ENCODE data around the gene MAMDC4.
A peak's percentile ranks its signal among the peaks of the same experiment; 100 is the strongest.
"Not testable (repeated sequence)": the region's sequence is repeated elsewhere in the genome, so short reads cannot be mapped to it uniquely, and the experiment has no call there.

The MAMDC4 gene

GRCh38 chr9:136882109-136882946 lies 30.2 kb downstream of the MAMDC4 start:
- H3K4me3 ChIP-seq (ENCODE audit: low read depth in 1 of 2, low read length in 2 of 2), result no peak overlapping the region
- no peak overlapping the region for H3K9ac ChIP-seq (ENCODE audit: low read length)
- H3K27ac ChIP-seq (ENCODE audit: low read depth, low read length), result peak overlapping the region; percentile 44
- no peaks in the 10 kb centered on the region for H3K27me3 ChIP-seq (ENCODE audit: control insufficient read depth in 1 of 2, insufficient read depth in 2 of 2, low read length in 2 of 2)
- H3K36me3 ChIP-seq (ENCODE audit: insufficient read depth, low read length), result no peaks in the 10 kb centered on the region
- H3K9me3 ChIP-seq (ENCODE audit: low read length), result no peaks in the 10 kb centered on the region
- H3K4me1 ChIP-seq (ENCODE audit: insufficient read depth, low read length), result peaks cover 10% of the 10 kb centered on the region

- H3K9ac ChIP-seq (ENCODE audit: low read length); H3K27ac ChIP-seq (ENCODE audit: low read depth, low read length); H3K9me3 ChIP-seq (ENCODE audit: low read length); H3K4me3 ChIP-seq (ENCODE audit: low read depth in 1 of 2, low read length in 2 of 2); H3K36me3 ChIP-seq (ENCODE audit: insufficient read depth, low read length); H3K27me3 ChIP-seq (ENCODE audit: control insufficient read depth in 1 of 2, insufficient read depth in 2 of 2, low read length in 2 of 2): not testable (repeated sequence)
- peaks cover 13% of the 10 kb centered on the region for H3K4me1 ChIP-seq (ENCODE audit: insufficient read depth, low read length)
Observed at GRCh38 chr9:136882947-136883283, 30.8 kb downstream of the MAMDC4 start.

DNA sequence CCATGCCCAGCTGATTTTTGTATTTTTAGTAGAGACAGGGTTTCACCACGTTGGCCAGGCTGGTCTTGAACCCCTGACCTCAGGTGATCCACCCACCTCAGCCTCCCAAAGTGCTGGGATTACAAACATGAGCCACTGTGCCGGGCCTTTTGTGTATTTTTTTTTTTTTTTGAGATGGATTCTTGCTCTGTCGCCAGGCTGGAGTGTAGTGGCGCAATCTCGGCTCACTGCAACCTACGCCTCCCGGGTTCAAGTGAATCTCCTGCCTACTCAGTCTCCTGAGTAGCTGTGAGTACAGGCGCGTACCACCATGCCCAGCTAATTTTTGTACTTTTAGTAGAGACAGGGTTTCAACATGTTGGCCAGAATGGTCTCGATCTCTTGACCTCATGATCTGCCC lies 31.5 kb downstream of the MAMDC4 start:
- H3K9ac ChIP-seq (ENCODE audit: low read length), result not testable (repeated sequence)

GRCh38 chr9:136885950-136886578 lies 33.9 kb downstream of the MAMDC4 start, which contains the start of gene TRAF2:
TRAF2 (plus strand) TSS chr9:136886516; CDS start chr9:136898741, 12,225 bp downstream.
- H3K4me3 ChIP-seq (ENCODE audit: low read depth in 1 of 2, low read length in 2 of 2), result peak within 1 kb of the TSS; percentile 66 to 71
- H3K4me1 ChIP-seq (ENCODE audit: insufficient read depth, low read length), result peaks cover 13% of the 10 kb centered on the region
- H3K9me3 ChIP-seq (ENCODE audit: low read length), result no peaks in the 10 kb centered on the region
- peak within 1 kb of the TSS; percentile 44 for H3K9ac ChIP-seq (ENCODE audit: low read length)
- H3K27me3 ChIP-seq (ENCODE audit: control insufficient read depth in 1 of 2, insufficient read depth in 2 of 2, low read length in 2 of 2), result no peaks in the 10 kb centered on the region
- peak within 1 kb of the TSS; percentile 70 for H3K27ac ChIP-seq (ENCODE audit: low read depth, low read length)
- no peaks in the 10 kb centered on the region for H3K36me3 ChIP-seq (ENCODE audit: insufficient read depth, low read length)

More for the DNA sequence above, 31.5 kb downstream of the MAMDC4 start:
- peaks cover 13% of the 10 kb centered on the region for H3K4me1 ChIP-seq (ENCODE audit: insufficient read depth, low read length)
- not testable (repeated sequence) for H3K27ac ChIP-seq (ENCODE audit: low read depth, low read length); H3K27me3 ChIP-seq (ENCODE audit: control insufficient read depth in 1 of 2, insufficient read depth in 2 of 2, low read length in 2 of 2); H3K9me3 ChIP-seq (ENCODE audit: low read length); H3K4me3 ChIP-seq (ENCODE audit: low read depth in 1 of 2, low read length in 2 of 2); H3K36me3 ChIP-seq (ENCODE audit: insufficient read depth, low read length)

GRCh38 chr9:136886610-136887597 lies 34.8 kb downstream of the MAMDC4 start:
- H3K9me3 ChIP-seq (ENCODE audit: low read length), result no peaks in the 10 kb centered on the region
- H3K27me3 ChIP-seq (ENCODE audit: control insufficient read depth in 1 of 2, insufficient read depth in 2 of 2, low read length in 2 of 2), result no peaks in the 10 kb centered on the region
- peaks cover 8% of the 10 kb centered on the region for H3K4me1 ChIP-seq (ENCODE audit: insufficient read depth, low read length)
- H3K9ac ChIP-seq (ENCODE audit: low read length), result peak overlapping the region; percentile 44
- peak overlapping the region; percentile 70 for H3K27ac ChIP-seq (ENCODE audit: low read depth, low read length)
- no peaks in the 10 kb centered on the region for H3K36me3 ChIP-seq (ENCODE audit: insufficient read depth, low read length)
- H3K4me3 ChIP-seq (ENCODE audit: low read depth in 1 of 2, low read length in 2 of 2), result peak overlapping the region; percentile 66 to 68

DNA sequence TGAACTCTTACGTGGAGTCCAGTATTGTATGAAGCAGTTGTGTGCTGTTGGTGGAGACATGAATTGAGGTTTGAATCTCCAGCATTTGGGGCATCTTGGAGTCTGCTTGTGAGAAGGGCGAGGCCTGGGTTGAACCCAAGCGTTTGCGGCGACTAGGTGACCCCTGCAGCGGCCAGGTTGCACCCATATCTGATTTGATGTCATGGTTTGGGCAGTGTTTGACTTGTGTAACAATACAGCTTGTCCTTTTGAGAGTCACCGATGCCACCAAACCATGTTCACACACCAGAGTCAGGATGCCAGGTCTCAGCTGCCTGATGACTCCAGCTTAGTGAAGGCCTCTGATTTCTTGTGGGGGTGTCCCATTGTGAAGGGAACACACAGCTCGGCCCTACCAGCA lies 36.3 kb downstream of the MAMDC4 start:
- Histone ChIP-seq H3K9me3 (ENCODE audit: low read length) (no peaks in the 10 kb centered on the region), H3K36me3 (ENCODE audit: insufficient read depth, low read length) (peaks cover 6% of the 10 kb centered on the region), H3K4me3 (ENCODE audit: low read depth in 1 of 2, low read length in 2 of 2) (no peak overlapping the region), H3K27me3 (ENCODE audit: control insufficient read depth in 1 of 2, insufficient read depth in 2 of 2, low read length in 2 of 2) (no peaks in the 10 kb centered on the region), H3K27ac (ENCODE audit: low read depth, low read length) (no peak overlapping the region), H3K9ac (ENCODE audit: low read length) (no peak overlapping the region), H3K4me1 (ENCODE audit: insufficient read depth, low read length) (peaks cover 5% of the 10 kb centered on the region)

DNA sequence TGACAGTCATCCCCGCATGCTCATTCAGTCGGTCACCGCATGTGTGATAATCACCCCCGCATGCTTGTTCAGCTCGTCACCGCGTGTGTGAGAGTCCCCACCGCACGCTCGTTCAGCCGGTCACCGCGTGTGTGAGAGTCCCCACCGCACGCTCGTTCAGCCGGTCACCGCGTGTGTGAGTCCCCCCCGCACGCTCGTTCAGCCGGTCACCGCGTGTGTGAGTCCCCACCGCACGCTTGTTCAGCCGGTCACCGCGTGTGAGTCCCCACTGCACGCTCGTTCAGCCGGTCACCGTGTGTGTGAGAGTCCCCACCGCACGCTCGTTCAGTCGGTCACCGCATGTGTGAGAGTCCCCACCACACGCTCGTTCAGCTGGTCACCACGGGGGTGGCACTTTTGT lies 37.7 kb downstream of the MAMDC4 start:
- peaks cover 6% of the 10 kb centered on the region for H3K36me3 ChIP-seq (ENCODE audit: insufficient read depth, low read length)
- H3K4me1 ChIP-seq (ENCODE audit: insufficient read depth, low read length), result peaks cover 5% of the 10 kb centered on the region
- H3K27ac ChIP-seq (ENCODE audit: low read depth, low read length), result no peak overlapping the region
- H3K27me3 ChIP-seq (ENCODE audit: control insufficient read depth in 1 of 2, insufficient read depth in 2 of 2, low read length in 2 of 2), result no peaks in the 10 kb centered on the region
- H3K4me3 ChIP-seq (ENCODE audit: low read depth in 1 of 2, low read length in 2 of 2), result no peak overlapping the region
- H3K9ac ChIP-seq (ENCODE audit: low read length), result no peak overlapping the region
- no peaks in the 10 kb centered on the region for H3K9me3 ChIP-seq (ENCODE audit: low read length)

DNA sequence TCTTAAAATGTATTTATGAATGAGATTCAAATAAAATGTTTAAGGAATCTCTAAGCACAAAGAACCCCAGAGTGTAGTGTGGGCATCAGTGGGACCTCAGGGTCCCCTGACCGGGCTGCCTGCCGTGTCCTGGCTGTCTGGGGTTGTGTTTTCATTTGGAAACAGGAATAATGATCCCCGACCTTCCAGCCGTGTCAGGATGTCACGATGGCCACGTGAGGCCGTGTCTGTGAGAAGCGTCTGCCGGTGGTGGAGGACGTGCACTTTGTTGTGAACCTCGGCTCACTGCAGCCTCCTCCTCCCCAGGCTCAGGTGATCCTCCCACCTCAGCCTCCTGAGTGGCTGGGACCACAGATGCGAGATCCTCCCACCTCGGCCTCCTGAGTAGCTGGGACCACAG lies 38.5 kb downstream of the MAMDC4 start:
- Histone ChIP-seq H3K9ac (ENCODE audit: low read length) (no peak overlapping the region), H3K4me3 (ENCODE audit: low read depth in 1 of 2, low read length in 2 of 2) (no peak overlapping the region), H3K4me1 (ENCODE audit: insufficient read depth, low read length) (peaks cover 5% of the 10 kb centered on the region), H3K9me3 (ENCODE audit: low read length) (no peaks in the 10 kb centered on the region), H3K36me3 (ENCODE audit: insufficient read depth, low read length) (peaks cover 6% of the 10 kb centered on the region), H3K27ac (ENCODE audit: low read depth, low read length) (no peak overlapping the region), H3K27me3 (ENCODE audit: control insufficient read depth in 1 of 2, insufficient read depth in 2 of 2, low read length in 2 of 2) (no peaks in the 10 kb centered on the region)

- Histone ChIP-seq H3K4me3 (ENCODE audit: low read depth in 1 of 2, low read length in 2 of 2) (no peak overlapping the region), H3K4me1 (ENCODE audit: insufficient read depth, low read length) (no peaks in the 10 kb centered on the region), H3K36me3 (ENCODE audit: insufficient read depth, low read length) (peaks cover 15% of the 10 kb centered on the region)
Observed at GRCh38 chr9:136896027-136896426, 43.9 kb downstream of the MAMDC4 start.

GRCh38 chr9:136898483-136899100 lies 46.4 kb downstream of the MAMDC4 start:
- Histone ChIP-seq H3K36me3 (ENCODE audit: insufficient read depth, low read length) (peaks cover 8% of the 10 kb centered on the region), H3K27me3 (ENCODE audit: control insufficient read depth in 1 of 2, insufficient read depth in 2 of 2, low read length in 2 of 2) (no peaks in the 10 kb centered on the region), H3K9me3 (ENCODE audit: low read length) (no peaks in the 10 kb centered on the region), H3K9ac (ENCODE audit: low read length) (no peak overlapping the region), H3K27ac (ENCODE audit: low read depth, low read length) (no peak overlapping the region), H3K4me3 (ENCODE audit: low read depth in 1 of 2, low read length in 2 of 2) (no peak overlapping the region), H3K4me1 (ENCODE audit: insufficient read depth, low read length) (peaks cover 20% of the 10 kb centered on the region)

More at GRCh38 chr9:136896027-136896426, 43.9 kb downstream of the MAMDC4 start:
- no peaks in the 10 kb centered on the region for H3K27me3 ChIP-seq (ENCODE audit: control insufficient read depth in 1 of 2, insufficient read depth in 2 of 2, low read length in 2 of 2)
- no peak overlapping the region for H3K27ac ChIP-seq (ENCODE audit: low read depth, low read length)
- H3K9ac ChIP-seq (ENCODE audit: low read length), result no peak overlapping the region
- H3K9me3 ChIP-seq (ENCODE audit: low read length), result no peaks in the 10 kb centered on the region

DNA sequence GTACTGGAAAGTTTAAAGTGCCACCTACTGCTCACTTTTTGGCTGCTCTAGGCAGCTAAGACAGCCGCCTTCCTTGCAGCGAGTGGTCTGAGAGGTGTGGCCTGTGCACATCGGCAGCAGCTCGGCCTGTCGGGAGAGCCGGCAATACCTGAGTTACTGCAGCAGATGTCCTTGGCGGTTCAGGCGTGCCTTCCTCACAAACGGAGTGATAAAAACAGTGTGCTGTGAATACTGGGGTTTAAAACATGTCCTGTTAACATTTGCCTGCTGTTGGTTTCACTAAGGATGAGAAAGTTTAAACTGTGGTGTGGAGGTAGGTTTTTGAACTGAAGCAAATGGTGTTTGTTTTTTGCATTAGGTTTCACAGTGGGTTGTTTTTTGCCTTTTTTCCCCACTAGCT lies 47.0 kb downstream of the MAMDC4 start:
- no peak overlapping the region for H3K4me3 ChIP-seq (ENCODE audit: low read depth in 1 of 2, low read length in 2 of 2)
- peaks cover 8% of the 10 kb centered on the region for H3K36me3 ChIP-seq (ENCODE audit: insufficient read depth, low read length)
- no peaks in the 10 kb centered on the region for H3K9me3 ChIP-seq (ENCODE audit: low read length)
- H3K27ac ChIP-seq (ENCODE audit: low read depth, low read length), result no peak overlapping the region
- no peak overlapping the region for H3K9ac ChIP-seq (ENCODE audit: low read length)
- H3K27me3 ChIP-seq (ENCODE audit: control insufficient read depth in 1 of 2, insufficient read depth in 2 of 2, low read length in 2 of 2), result no peaks in the 10 kb centered on the region
- peaks cover 20% of the 10 kb centered on the region for H3K4me1 ChIP-seq (ENCODE audit: insufficient read depth, low read length)

All from muscle layer of colon (tissue), 2 donors.